WI38 (cell line): Measurements from ENCODE around the gene IL21R.
"Not testable (repeated sequence)": the region's sequence is repeated elsewhere in the genome, so short reads cannot be mapped to it uniquely, and the experiment has no call there.

ENCODE experiments used
- H3K4me3 ChIP-seq: 2 replicates; pipeline ENCODE4 v1.5.1; 2011; ENCODE audit warnings: low read depth, mild to moderate bottlenecking, control low read depth, low read length
- CTCF ChIP-seq: IDR thresholded peaks from 2 replicates; pipeline ENCODE4 v1.5.1; 2012; ENCODE audit warnings: low read depth, mild to moderate bottlenecking, control low read depth, low read length

The IL21R gene

GRCh38 chr16:27449434-27450195, 47.6 kb downstream of the IL21R start:
- TF ChIP-seq CTCF, result no peak

GRCh38 chr16:27450196-27450549, 48.2 kb downstream of the IL21R start:
- TF ChIP-seq CTCF, result no peak

More at GRCh38 chr16:27449434-27450195, 47.6 kb downstream of the IL21R start:
- H3K4me3 ChIP-seq, result no peak overlapping the region

DNA sequence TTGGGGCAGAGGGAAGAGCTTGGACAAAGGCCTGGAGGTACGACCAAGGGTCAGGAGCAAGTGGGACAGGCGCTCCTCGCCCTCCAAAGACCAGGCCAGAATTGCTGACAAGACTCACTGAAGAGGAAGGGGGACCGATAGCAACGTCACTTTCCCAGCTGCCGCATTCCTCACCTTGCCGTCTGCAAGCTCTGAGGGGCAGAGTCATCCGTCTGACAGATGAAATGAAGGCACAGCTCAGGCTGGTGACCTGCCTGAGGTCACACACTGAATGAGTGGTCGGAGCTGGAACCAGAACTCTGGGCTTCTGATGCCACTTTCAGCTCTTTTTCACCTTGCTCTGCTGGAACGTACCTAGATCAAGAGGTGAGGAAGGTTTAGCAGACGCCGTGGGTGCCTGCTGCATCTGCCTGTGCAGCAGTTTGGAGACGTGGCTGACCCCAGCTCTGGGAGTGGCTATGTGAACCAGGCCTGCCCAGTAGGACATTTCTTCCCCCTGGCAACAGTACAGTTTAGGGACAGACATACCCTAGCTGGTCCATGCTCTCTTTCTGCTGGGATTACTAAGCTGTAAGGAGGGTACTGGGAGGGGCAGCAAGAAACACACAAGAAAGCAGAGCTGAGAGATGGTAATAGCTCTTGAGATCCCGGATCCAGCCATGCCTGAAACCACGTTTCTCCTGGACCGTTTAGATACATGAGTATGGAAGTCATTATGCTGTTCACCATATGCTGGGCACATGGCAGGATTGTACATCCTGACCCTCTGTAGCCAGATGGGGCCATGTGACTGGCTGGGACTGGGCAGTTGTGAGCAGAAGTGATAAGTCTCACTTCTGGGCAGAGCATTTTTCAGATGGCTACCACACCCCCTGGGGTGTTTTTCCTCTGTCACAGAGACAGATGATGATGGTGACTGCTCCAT, 50.9 kb downstream of the IL21R start:
- TF ChIP-seq CTCF, result no peak

More at GRCh38 chr16:27450196-27450549, 48.2 kb downstream of the IL21R start:
- no peak overlapping the region for H3K4me3 ChIP-seq

GRCh38 chr16:27453494-27453825, 51.5 kb downstream of the IL21R start:
- no peak for TF ChIP-seq CTCF

More for the DNA sequence above, 50.9 kb downstream of the IL21R start:
- H3K4me3 ChIP-seq, result no peak overlapping the region

DNA sequence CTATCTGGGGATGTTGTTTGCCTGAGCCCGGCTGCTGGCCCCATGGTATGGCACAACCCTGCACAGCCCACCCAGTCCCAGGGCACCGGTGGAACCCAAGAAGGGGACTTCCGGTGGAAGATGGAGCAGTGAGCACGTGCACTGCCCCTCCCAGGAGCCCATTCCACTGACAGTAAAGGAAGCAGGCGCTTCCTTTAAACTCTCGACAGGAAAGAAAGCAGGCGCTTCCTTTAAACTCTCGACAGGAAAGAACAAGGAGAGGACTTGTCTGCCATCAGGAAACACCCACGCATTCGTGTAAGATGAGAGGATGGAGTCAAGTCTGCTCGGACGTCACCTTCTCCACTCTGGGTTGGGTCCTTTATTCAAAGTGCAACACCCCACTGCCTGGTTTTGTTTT, 53.7 kb downstream of the IL21R start:
- H3K4me3 ChIP-seq, result no peak overlapping the region
- no peak for TF ChIP-seq CTCF

More at GRCh38 chr16:27453494-27453825, 51.5 kb downstream of the IL21R start:
- no peak overlapping the region for H3K4me3 ChIP-seq

DNA sequence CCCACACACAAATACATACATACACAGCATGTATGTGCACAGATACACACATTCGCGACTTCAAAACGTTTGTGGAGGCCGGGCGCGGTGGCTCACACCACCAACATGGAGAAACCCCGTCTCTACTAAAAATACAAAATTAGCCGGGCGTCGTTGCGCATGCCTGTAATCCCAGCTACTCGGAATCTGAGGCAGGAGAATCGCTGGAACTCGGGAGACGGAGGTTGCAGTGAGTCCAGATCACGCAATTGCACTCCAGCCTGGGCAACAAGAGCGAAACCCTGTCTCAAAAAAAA, 55.6 kb downstream of the IL21R start:
- not testable (repeated sequence) for H3K4me3 ChIP-seq

- H3K4me3 ChIP-seq, result no peak overlapping the region
- TF ChIP-seq CTCF, result no peak
Measured at GRCh38 chr16:27458258-27458657, 56.3 kb downstream of the IL21R start.
